Stimulated activated CD4-positive, alpha-beta T cell treated with anti-CD3 and anti-CD28 coated beads, TNF-alpha, amount 100 ng/mL, for 1 hour (primary cell): Measurements from ENCODE around the gene NPHP4.

Experiments used
- DNase-seq, 3 donors: peaks; one replicate each; pipeline ENCODE4 v3.0.0-alpha.2; 2020; ENCODE audit warnings: low read depth in 3 of 3, low spot score in 1 of 3

The NPHP4 gene

GRCh38 chr1:6004412-6005123 is 12.3 kb upstream of the NPHP4 start:
- DNase-seq: no peak

DNA sequence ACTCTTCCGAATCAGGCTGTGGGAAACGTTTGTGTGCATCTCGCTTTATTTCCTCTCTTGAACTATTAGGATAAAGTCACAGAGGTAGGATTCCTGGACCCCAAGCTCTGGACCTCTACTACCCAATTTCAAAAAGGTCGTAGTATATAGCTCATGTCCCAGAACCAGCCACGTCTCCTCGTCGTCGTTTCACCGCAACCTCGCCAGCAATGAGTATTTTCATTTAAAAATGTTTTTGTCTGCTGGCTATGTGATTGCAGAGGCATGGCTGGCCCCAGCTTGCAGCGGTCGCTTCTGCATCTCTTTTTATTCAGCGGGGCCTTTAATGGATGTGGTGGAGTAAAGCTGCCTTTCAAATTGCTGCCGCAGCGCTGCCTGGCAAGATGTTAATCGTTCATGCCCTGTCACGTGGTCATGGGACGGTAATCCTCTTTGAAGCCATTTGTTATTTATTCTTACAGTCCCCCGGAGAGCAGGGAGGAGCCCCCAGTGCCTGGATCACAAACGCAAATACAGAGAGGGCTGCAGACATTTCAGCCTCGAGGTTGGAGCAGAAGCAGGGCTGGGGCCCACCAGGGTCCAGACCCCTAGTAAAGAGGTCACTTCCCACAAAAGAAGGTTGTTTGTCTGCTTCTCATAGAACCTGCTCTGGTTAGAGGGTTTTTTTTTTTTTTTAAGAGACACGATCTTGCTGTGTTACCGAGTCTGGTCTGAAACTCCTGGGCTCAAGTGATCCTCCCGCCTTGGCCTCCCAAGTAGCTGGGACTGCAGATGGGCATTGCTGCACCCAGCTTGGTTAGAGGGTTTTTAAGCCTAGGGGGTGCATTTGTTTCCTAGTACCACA is 11.6 kb upstream of the NPHP4 start:
- no peak for DNase-seq

- DNase-seq: no peak
These were observed 10.7 kb upstream of the NPHP4 start for GRCh38 chr1:6002714-6003501.

DNA sequence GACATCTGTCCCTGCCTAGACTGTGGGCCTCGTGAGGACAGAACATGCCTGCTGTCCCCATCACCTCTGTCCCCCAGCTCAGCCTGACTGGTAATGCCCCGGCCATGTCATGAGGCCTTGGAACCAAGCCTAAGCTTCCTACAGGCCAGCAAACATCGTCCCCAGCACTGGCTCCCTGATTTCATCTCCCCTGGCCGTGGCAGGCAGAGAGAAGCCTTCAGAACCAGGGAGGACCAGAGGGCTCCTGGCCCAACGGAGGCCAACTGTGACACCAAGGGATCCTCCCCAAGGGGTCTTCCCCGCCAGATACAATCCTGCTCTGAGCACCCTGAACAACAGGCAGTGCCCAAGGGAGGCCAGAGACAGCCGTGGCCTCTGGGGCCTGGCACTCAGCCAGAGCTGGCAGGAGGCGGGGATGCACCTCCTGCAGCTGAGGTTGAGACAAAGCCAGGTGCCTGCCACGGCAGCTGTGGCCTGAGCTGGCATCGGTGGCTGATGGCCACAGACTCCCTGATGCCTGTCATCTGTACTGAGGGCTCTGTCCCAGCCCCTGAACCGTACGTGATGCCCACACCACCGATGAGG is 9.9 kb upstream of the NPHP4 start:
- no peak for DNase-seq

DNA sequence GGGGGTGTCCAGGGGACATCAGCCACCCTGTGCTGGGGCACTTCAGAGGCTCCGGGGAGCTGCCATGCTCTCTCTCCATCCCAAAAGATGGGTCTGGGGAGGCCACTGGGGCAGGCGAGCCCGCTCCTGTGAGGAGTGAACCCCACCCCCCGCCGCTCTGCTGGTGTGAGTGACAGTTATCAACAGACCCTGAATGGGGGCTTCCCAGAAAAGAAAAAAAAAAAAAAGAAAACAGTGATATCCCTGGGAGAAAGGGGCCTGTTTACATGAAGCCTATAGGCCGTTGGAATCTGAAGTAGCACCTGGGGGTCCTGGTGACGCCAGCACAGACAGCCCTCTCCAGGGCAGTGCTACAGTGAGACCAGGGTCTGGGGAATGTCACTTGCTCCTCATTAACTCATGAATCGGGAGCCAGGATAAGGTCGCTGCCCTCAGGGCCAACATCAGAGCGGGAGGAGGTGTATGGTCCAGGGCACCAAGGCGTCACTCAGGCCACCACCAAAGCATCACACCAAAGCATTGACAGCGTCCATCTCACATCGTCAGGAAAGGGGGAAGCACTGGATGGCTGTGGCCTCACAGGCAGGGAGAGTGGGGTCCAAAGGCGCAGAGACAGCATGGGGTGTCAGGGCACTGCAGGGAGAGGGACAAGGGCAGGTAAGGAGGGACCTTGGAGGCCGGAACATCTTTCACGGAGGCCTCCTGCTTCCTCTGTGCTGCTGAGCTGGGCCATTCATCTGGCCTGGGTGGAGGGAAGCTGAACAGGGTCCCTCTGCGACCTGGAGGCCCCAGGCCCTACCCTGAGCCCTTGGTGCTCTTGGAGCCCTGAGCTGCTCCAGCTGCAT is 8.4 kb upstream of the NPHP4 start:
- DNase-seq: no peak

DNA sequence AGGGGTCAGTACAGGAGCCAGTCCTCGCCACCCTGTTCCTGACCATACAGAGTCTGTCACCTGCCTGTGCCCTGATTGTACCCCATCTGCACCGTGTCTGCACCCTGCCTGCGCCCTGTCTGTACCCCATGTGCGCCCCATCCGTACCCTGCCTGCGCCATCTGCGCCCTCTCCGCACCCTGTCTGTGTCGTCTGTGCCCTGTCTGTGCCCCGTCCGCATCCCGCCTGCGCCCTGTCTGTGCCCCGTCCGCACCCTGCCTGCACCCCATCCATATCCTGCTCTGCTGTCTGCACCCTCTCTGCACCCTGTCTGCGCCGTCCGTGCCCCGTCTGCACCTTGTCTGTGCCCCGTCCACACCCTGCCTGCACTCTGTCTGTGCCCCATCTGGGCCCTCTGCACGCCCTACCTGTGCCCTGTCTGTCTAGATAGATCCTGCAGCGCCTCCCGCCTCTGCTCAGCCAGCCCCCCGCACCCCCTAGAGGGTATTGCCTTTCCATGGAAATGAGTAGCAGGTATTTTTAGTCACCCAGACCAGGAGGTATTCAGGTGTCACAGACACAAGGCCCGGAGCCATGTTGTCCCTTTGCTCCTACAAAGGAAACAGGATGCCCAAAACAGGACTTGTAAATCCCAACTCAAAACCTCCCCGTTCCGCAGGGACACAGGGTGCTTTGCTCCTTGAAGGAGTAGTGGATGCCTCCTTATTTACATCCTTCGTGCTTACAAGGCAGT is 7.7 kb upstream of the NPHP4 start:
- DNase-seq: no peak

DNA sequence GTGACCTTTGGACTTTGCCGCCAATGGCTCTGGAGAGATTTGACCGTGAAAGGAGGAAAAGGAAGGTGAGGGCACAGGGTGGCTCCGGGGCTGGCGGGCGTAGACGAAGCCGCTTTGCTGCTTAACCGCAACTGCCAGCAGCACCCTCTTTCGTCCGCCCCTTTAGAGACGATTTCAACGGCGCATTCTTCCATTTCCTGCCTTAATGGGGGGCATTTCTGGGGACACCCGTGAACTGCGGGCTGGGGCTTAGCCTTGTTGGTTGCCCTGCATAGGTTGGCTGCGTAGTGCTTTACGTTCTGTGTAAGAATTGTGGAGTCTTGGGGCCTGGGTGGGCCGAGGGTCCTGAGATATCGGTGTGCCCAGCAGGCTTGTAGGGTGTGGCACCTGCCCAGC is 6.7 kb upstream of the NPHP4 start:
- no peak for DNase-seq

DNA sequence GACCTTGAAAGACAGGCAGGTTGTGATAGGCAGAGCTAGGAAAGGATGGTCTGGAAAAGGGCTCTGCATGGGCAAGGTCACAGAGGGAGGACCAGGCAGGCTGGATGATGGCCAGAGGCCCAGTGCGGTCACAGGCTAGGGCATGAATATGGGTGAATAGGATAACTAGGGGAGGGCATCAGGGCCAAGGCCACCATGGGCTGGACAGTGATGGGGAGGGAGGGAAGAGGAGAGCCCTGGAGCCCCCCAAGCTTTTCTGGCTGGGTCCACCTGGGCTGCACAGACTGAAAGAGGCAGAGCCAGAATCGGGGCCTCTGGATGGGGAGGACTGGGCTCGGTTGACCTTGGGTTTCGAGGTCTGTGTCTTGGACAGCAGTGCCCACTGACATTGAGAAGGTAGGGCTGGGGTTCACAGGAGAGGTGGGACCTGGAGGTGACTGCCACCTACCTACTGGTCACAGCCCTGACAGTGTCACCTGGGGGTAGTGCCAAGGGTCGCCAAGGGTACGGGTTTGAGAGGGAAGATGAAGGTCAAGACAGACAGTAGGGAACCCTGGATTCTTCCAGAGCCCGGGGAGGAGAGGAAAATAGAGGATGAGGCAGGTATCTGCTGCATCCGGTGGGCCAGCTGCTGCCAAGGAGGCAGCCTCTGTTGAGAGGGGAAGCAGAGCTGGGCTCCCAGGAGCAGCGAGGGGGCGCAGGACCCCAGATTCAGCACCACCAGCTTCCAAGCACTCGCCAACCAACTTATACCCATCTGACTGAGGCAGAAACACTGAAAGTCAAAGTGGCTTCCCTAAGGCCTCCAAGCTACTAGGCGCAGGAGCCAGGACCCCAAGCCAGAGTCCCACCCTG is 6.1 kb upstream of the NPHP4 start:
- no peak for DNase-seq

DNA sequence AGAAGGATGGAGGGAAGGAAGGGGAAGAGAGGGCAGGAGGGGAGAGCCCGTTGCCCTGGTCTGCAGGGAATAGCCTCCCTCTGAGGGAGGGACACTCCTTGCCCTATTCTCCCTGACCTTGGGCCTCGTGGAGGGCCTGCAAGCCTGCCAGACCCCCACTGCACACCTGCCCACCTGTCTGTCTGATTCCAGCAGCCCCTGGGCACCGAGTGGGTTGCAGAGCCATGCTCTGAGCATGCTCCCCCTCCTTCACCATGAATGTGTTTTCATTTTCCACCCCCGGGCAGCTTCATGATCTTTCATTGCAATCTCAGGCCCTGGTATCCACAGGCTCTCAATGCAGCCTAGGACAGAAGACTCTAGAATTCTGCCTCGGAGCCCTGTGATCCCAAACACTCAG is 5.1 kb upstream of the NPHP4 start:
- no peak for DNase-seq

DNA sequence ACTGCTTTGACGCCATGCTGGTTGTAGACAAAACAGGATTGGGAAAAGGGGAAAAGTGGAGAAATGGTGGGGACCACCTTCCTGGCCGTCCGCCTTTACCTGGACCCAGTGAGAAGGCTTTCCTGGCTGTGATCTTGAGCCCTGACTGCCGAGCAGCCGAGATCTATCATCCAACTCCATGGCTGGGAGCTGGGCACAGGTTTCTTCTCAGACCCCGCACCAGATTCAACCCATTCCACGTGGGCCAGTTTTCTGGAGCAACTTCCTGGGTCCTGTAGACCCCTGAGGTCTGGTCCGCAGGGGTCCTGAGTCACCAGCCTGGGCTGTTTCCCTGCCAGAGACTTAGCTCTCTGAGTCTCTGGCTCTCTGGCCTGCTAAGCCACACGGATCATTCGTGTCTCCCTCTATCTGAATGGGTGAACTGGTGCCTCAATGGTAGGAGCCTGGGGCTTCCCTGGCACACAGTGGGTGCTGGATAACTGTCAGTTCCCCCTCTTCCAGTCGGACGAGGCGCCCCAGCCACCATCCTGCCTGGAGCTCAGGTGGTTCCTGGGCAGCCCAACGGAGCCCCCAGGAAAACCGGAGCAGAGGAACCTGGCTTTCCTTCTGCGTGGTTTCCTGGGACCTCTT is 4.5 kb upstream of the NPHP4 start:
- no peak for DNase-seq

GRCh38 chr1:5995871-5996630 is 3.8 kb upstream of the NPHP4 start:
- no peak for DNase-seq

GRCh38 chr1:5994713-5995621 is 2.7 kb upstream of the NPHP4 start:
- DNase-seq: peak in 2 of 3 donors; percentile 30 to 35

DNA sequence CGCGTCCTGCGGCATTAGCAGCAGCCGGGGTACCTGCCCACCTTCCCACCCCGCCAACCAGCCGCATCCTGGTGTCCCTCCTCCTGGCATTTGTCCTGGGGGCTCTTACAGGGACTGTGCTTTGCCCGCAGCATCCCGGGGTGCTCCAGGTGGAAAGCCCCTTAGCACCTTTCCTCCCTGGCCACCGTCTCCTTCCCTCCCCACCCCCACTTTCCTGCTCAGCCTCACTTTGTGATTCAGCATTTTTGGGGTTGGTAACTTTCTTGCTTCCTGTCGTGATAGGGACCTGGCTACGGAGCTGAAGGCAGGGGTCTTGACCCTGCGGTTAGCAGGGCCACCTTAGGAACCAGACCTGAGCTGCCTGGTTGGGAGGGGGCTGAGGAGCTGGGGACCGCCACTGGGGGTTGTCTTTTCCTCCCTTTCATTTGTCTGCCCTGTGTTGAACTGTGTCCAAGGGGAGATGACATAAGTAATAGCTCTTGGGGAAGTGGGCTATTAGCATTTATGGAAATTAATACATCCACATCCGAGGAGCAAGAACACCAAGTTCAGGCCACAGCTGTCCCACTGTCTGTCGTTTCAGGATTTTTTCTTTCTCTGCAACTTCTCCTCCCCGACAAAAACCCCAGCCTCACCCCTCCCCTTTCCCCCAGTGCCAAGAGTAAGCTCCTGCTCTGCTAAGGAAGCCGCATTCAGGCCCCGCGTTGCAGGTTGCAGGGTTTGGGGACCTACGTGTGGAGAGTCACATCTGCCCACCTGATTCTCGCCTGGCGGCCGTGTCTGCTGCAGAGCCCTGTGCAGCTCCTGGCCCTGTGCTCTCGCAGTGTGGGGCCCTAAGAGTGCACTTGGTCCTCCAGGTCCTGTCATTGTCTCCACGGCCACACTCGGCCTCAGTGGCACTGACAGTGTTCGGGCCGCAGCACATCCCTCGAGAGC is 1.6 kb upstream of the NPHP4 start:
- DNase-seq: no peak

- no peak for DNase-seq
These were observed 760 bp upstream of the NPHP4 start for GRCh38 chr1:5992814-5993555.
